DMS114 treated with DMSO at 0.1 percent for 48 hours (cell line): Measurements from ENCODE around the gene KCNE3.

Experiments used
- DNase-seq: peaks from one replicate; lab custom pipeline; 2025; ENCODE audit not compliant: unreplicated experiment; lab: John Stamatoyannopoulos, UW

KCNE3 gene

GRCh38 chr11:74471668-74472429, 4.5 kb upstream of the KCNE3 start:
- DNase-seq, result no peak

GRCh38 chr11:74471037-74471436, 3.7 kb upstream of the KCNE3 start:
- no peak for DNase-seq

DNA sequence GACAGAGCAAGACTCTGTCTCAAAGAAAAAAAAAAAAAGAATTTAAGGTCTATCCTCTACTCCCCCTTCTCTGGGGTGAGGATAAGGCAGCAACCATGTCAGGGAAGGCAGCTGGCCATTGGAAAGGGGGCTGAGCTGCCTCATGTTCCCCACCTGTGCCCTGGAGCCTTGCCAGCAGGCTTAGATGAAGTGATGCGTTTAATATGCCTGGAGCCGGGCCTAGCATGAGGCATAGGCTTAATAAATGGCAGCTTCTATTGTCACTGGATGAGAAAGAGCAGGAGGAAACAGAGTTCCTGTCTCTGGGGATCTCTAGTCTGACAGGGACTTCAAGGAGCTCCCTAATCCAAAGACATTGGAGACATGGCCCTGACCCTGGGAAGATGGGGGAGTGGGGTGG, 3.2 kb upstream of the KCNE3 start:
- no peak for DNase-seq

DNA sequence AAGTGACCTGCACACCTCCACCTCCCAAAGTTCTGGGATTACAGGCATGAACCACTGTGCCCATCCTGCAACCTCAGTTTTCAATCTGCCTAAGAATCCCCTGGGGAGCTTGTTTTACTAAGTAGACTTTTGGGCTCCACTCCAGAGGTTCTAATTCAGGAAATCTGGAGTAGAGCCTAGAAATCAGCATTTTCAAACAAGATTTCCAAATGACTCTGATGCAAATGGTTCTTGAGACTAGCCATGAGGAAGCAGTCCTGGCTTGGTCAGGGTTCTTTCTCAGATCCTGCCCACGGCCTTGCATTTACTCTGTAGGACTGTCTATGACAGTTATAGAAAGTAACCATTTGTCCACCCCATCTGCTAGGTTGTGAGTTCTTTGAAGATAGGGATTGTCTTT, 1.6 kb upstream of the KCNE3 start:
- DNase-seq, result no peak

GRCh38 chr11:74468521-74468920, 1.2 kb upstream of the KCNE3 start:
- DNase-seq, result no peak

DNA sequence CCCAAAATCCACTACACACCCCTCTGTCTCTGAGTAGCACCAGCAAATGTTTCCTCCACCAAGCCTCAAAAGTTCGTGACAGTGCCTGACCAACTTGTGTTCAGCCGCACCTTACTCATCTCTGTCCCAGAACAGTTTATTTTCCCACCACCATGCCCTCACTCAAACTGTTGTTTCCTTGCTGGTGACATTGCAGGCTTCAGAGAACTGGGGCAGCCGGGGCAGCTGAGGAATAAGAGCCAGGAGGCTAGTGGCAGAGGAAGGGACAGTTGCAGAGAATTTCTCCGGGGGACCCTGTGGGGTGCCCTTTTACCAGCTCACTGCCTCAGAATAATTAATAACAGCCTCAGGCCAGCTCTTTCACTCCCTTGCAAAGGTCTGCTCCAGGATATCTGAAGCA, 709 bp upstream of the KCNE3 start:
- no peak for DNase-seq

DNA sequence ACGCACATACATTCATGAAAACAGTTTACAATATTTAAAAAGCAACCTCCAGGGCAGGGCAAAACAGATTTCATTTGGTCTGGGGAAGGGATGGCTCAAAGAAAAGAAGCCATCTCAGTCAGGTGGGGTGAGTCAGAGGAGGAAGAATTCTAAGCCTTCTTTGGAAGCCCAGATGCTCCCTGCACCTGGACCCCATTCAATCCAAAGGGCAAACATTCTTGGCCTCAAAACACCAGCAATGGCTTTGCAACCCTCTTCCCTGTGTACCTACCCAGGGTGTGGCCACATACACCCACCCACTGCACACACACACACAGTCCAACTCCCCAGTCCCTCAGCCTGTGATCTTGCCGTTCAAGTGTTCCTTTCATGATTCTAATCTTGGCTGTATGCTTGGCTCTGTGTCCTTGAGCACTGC, 2.0 kb downstream of the KCNE3 start:
- DNase-seq, result no peak

- DNase-seq, result no peak
Measured at GRCh38 chr11:74464746-74465145, 2.6 kb downstream of the KCNE3 start.

DNA sequence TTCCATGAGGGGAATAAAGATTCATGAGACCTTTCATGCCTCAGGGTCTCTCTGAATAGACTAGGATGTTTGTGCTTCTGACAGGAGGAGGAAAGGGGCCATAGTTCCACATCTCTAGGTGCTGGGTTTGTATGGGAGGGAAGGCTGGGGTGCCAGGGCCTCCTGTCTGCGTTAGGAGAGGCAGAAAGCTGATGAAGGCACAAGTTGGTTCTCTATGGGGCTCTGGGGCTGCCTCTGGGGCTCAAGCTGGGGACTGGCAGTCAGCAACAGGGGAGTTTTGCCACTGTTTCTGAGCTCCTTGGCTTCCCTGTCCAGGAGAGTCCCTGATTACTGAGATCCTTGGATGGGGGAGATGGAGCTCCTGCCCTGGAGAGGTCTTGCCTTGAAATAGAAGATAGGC, 4.1 kb downstream of the KCNE3 start:
- DNase-seq, result no peak

DNA sequence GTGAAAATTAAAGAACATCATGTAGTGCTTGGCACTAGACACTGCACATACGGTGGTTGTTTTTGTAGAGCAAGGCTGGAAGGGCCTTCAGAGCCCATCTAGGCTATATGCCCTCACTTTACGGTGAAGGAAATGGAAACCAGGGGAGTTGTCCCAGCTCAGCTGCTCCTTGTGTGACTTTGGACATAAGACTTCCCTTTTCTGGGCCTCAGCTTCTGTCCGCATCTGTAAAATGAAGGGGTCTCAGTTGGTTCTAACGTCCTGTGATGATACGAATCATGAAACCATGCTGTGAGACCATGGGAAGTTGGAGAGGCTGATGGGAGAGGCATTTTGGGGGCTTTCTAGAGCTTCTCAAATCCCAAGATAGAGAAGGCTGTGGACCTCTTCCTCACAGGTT, 4.7 kb downstream of the KCNE3 start:
- DNase-seq, result no peak

- no peak for DNase-seq
Measured at GRCh38 chr11:74462009-74462408, 5.3 kb downstream of the KCNE3 start.

DNA sequence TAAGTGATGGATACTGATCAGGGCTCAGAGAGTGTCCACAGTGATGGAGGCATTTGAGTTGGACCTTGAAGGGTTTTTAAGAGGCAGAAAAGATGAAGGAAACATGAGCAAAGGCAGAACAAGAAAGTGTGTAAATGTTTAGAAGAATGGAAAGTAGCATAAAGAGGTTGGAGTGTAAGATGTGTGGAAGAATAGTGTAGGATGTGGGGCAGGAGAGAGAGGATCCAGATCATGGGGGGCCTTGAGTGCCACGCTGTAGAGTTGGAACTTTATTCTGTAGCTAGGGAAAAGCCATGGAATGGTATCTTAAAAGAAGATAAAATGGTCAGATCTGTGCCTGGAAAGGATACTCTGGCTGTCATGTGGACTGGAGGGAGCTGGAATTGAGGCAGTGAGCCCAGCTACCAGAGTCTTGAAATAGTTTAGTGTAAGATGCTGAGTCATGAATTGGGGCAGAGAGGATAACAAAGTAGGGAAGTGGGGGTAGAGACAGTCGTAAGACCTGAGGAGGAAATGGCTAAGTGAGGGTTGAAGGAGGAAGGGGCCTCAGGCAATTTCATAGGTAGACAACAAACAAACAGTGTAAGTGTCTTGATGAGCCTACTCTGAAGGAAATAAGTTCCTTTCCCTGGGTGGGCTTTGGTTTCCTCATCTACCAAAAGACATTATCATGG, 6.7 kb downstream of the KCNE3 start:
- no peak for DNase-seq

DNA sequence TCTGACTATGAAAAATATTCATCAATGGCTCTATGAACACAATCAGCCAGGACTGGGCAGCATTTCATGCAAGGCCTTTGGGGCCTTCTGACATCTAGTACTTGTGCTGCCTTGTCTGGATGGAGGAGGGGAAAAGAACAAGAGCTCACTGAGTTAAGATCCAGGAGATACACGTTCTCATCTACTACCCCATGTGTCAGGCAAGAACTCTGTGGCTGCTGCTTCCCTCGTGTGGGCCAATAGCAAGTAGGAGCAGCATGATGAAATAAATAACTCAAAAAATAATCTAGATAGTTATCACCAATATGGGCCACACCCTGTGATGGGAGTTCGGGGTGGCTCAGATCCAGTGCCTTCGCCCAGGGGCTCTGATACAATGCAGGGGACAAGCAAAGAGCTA, 7.3 kb downstream of the KCNE3 start:
- no peak for DNase-seq

- no peak for DNase-seq
Measured at GRCh38 chr11:74459584-74459983, 7.8 kb downstream of the KCNE3 start.

DNA sequence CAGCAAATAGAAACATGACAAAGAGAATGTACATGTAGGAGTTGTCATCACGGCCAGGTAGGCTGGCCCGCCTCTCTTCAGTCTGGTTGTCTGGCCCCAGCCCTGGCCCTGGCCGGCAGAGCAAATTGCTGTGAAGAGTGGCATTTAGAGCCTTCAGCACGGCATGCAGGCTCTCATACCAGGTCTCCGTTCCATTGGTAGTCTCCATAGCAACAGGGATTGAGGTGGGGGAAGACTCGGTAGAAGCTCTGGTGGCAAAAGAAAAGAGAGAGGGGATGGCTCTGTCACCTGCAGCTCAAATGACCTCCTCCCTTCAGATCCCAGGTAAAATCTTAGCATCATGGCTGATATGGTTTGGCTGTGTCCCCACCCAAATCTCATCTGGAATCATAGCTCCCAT, 10.0 kb downstream of the KCNE3 start:
- DNase-seq, result no peak

GRCh38 chr11:74453373-74453975, 13.9 kb downstream of the KCNE3 start:
- peak; percentile 24 for DNase-seq

GRCh38 chr11:74452366-74452765, 15.0 kb downstream of the KCNE3 start:
- DNase-seq, result no peak

- no peak for DNase-seq
Measured at GRCh38 chr11:74450318-74450717, 17.0 kb downstream of the KCNE3 start.

DNA sequence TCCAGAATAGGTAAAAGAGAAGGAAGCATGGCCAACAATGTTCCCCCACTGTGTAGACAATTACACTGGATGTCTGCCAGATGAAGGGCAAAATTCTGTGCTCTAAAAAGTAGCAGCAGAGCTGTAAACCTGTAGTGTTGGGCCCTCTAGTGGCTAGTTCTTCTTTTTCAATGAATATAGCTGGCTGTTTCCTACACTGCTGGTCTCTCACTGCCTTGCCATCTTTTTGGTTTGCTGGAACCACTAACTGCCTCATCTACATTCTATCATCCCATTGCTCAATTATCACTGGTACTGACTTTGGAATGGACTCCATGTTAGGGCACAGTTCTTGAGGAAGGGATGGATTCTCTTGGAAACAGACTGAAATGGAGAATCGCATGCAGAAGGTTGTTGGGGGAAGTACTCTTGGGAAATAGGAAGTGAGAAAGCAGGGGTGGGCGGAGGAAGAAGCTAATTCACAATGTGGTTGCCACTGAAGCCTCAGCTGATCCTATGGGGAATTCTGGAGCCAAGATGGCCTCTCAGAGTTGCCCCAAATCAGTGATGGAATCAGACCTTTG, 17.9 kb downstream of the KCNE3 start:
- peak; percentile 39 for DNase-seq

DNA sequence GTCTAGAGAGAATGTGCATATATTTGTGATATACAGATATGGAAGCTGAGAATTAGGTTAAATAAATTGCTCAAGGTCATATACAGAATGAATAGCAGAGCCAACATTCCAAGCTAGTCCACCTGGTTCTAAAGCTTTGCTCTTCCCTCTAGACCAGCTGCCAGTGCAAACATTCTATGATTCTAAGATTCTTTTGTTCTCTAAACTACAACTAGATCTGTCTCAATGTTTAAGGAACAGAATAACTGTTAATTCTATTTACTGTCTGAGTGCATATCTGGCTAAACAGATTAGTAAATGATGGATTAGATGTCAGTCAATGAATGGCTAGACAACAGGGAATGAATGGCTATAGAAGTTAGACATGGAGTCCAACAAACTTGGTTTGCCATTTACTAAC, 19.6 kb downstream of the KCNE3 start:
- no peak for DNase-seq

GRCh38 chr11:74446532-74446938, 20.8 kb downstream of the KCNE3 start:
- DNase-seq, result no peak
